BLaER1 (cell line): ENCODE data around the gene PDCD6IP.
A peak's percentile ranks its signal among the peaks of the same experiment; 100 is the strongest.
"Not testable (repeated sequence)": the region's sequence is repeated elsewhere in the genome, so short reads cannot be mapped to it uniquely, and the experiment has no call there.

ENCODE experiments used
- H3K27ac ChIP-seq: shearing (Covaris generic); formaldehyde crosslinking; 2 replicates; pipeline ENCODE4 v1.8.1; 2022
- H3K27me3 ChIP-seq: shearing (Covaris generic); formaldehyde crosslinking; 2 replicates; pipeline ENCODE4 v1.8.1; 2022
- H3K36me3 ChIP-seq: shearing (Covaris generic); formaldehyde crosslinking; 2 replicates; pipeline ENCODE4 v1.8.1; 2022
- H3K4me1 ChIP-seq: shearing (Covaris generic); formaldehyde crosslinking; 2 replicates; pipeline ENCODE4 v1.8.1; 2022
- H3K4me2 ChIP-seq: shearing (Covaris generic); formaldehyde crosslinking; 2 replicates; pipeline ENCODE4 v1.8.1; 2022
- H3K4me3 ChIP-seq: shearing (Covaris generic); formaldehyde crosslinking; 2 replicates; pipeline ENCODE4 v1.8.1; 2022
- H3K9ac ChIP-seq: shearing (Covaris generic); formaldehyde crosslinking; 2 replicates; pipeline ENCODE4 v1.8.1; 2022
- H3K9me3 ChIP-seq: shearing (Covaris generic); formaldehyde crosslinking; 2 replicates; pipeline ENCODE4 v1.8.1; 2022
- H4K20me1 ChIP-seq: shearing (Covaris generic); formaldehyde crosslinking; 2 replicates; pipeline ENCODE4 v1.8.1; 2022
- Cebpa-rat ChIP-seq: shearing (Covaris generic); IDR thresholded peaks from 2 replicates; pipeline ENCODE4 v1.8.1; 2022

Gene PDCD6IP

GRCh38 chr3:33848624-33849347 lies 50.4 kb downstream of the PDCD6IP start:
- Histone ChIP-seq H4K20me1 (no peaks in the 10 kb centered on the region), H3K4me1 (peaks cover 14% of the 10 kb centered on the region), H3K36me3 (peaks cover 56% of the 10 kb centered on the region), H3K4me2 (peak overlapping the region; percentile 42), H3K27me3 (no peaks in the 10 kb centered on the region), H3K9me3 (no peaks in the 10 kb centered on the region), H3K27ac (peak overlapping the region; percentile 1; the same call in 1 of the 2 replicates), H3K4me3 (no peak overlapping the region), H3K9ac (no peak overlapping the region)
- TF ChIP-seq Cebpa-rat, result no peak

- peaks cover 14% of the 10 kb centered on the region for H3K4me1 ChIP-seq
- H3K9me3 ChIP-seq, H3K27me3 ChIP-seq, H3K4me2 ChIP-seq, H3K9ac ChIP-seq, H4K20me1 ChIP-seq, H3K27ac ChIP-seq, H3K4me3 ChIP-seq: not testable (repeated sequence)
- H3K36me3 ChIP-seq, result peaks cover 55% of the 10 kb centered on the region
These were observed 52.2 kb downstream of the PDCD6IP start for GRCh38 chr3:33850599-33850998.

GRCh38 chr3:33855407-33855806 lies 57.0 kb downstream of the PDCD6IP start:
- H3K4me3 ChIP-seq, H3K27ac ChIP-seq, H3K27me3 ChIP-seq, H3K9me3 ChIP-seq, H3K9ac ChIP-seq, H3K4me2 ChIP-seq, H3K4me1 ChIP-seq, H4K20me1 ChIP-seq: not testable (repeated sequence)
- peaks cover 69% of the 10 kb centered on the region for H3K36me3 ChIP-seq

- Histone ChIP-seq H3K36me3 (peaks cover 68% of the 10 kb centered on the region), H3K4me2 (no peak overlapping the region), H4K20me1 (no peaks in the 10 kb centered on the region), H3K9ac (no peak overlapping the region), H3K27ac (no peak overlapping the region), H3K27me3 (no peaks in the 10 kb centered on the region), H3K4me3 (no peak overlapping the region), H3K9me3 (no peaks in the 10 kb centered on the region), H3K4me1 (no peaks in the 10 kb centered on the region)
- no peak for TF ChIP-seq Cebpa-rat
These were observed 57.6 kb downstream of the PDCD6IP start for GRCh38 chr3:33855884-33856546.

GRCh38 chr3:33857701-33858100 lies 59.3 kb downstream of the PDCD6IP start:
- H3K27ac ChIP-seq, H3K27me3 ChIP-seq, H3K9me3 ChIP-seq, H3K4me1 ChIP-seq, H4K20me1 ChIP-seq, H3K4me3 ChIP-seq, H3K9ac ChIP-seq, H3K4me2 ChIP-seq: not testable (repeated sequence)
- peaks cover 63% of the 10 kb centered on the region for H3K36me3 ChIP-seq

- Histone ChIP-seq H3K9ac (no peak overlapping the region), H4K20me1 (no peaks in the 10 kb centered on the region), H3K27ac (no peak overlapping the region), H3K4me3 (no peak overlapping the region), H3K4me1 (no peaks in the 10 kb centered on the region), H3K9me3 (no peaks in the 10 kb centered on the region), H3K27me3 (no peaks in the 10 kb centered on the region), H3K4me2 (no peak overlapping the region), H3K36me3 (peaks cover 62% of the 10 kb centered on the region)
- no peak for TF ChIP-seq Cebpa-rat
These were observed 59.7 kb downstream of the PDCD6IP start for GRCh38 chr3:33858131-33858530.

- no peak overlapping the region for H3K9ac ChIP-seq
- no peaks in the 10 kb centered on the region for H3K9me3 ChIP-seq
- H3K27ac ChIP-seq, result no peak overlapping the region
- TF ChIP-seq Cebpa-rat, result no peak
- H3K4me1 ChIP-seq, result no peaks in the 10 kb centered on the region
- H3K4me2 ChIP-seq, result no peak overlapping the region
- H4K20me1 ChIP-seq, result no peaks in the 10 kb centered on the region
- no peaks in the 10 kb centered on the region for H3K27me3 ChIP-seq
- H3K4me3 ChIP-seq, result no peak overlapping the region
- peaks cover 70% of the 10 kb centered on the region for H3K36me3 ChIP-seq
These were observed 62.1 kb downstream of the PDCD6IP start for GRCh38 chr3:33860373-33861050.

GRCh38 chr3:33865133-33865532 lies 66.7 kb downstream of the PDCD6IP start:
- H3K36me3 ChIP-seq, result peaks cover 55% of the 10 kb centered on the region
- no peak overlapping the region for H3K27ac ChIP-seq
- no peak overlapping the region for H3K4me2 ChIP-seq
- no peaks in the 10 kb centered on the region for H3K9me3 ChIP-seq
- H3K27me3 ChIP-seq, result no peaks in the 10 kb centered on the region
- H3K9ac ChIP-seq, result no peak overlapping the region
- no peaks in the 10 kb centered on the region for H3K4me1 ChIP-seq
- no peaks in the 10 kb centered on the region for H4K20me1 ChIP-seq
- TF ChIP-seq Cebpa-rat, result no peak
- no peak overlapping the region for H3K4me3 ChIP-seq

GRCh38 chr3:33868309-33868708 lies 69.9 kb downstream of the PDCD6IP start:
- Histone ChIP-seq H4K20me1 (no peaks in the 10 kb centered on the region), H3K27ac (no peak overlapping the region), H3K4me2 (no peak overlapping the region), H3K27me3 (no peaks in the 10 kb centered on the region), H3K36me3 (peaks cover 39% of the 10 kb centered on the region), H3K4me1 (no peaks in the 10 kb centered on the region), H3K9ac (no peak overlapping the region), H3K9me3 (no peaks in the 10 kb centered on the region), H3K4me3 (no peak overlapping the region)
- no peak for TF ChIP-seq Cebpa-rat

GRCh38 chr3:33869977-33870376 lies 71.5 kb downstream of the PDCD6IP start:
- Histone ChIP-seq H3K27me3 (no peaks in the 10 kb centered on the region), H3K9ac (no peak overlapping the region), H3K36me3 (peaks cover 24% of the 10 kb centered on the region), H3K4me2 (no peak overlapping the region), H4K20me1 (no peaks in the 10 kb centered on the region), H3K27ac (no peak overlapping the region), H3K4me1 (no peaks in the 10 kb centered on the region), H3K9me3 (no peaks in the 10 kb centered on the region), H3K4me3 (no peak overlapping the region)
- TF ChIP-seq Cebpa-rat, result no peak
